ENCODE data around the gene BCAS1.

DNA sequence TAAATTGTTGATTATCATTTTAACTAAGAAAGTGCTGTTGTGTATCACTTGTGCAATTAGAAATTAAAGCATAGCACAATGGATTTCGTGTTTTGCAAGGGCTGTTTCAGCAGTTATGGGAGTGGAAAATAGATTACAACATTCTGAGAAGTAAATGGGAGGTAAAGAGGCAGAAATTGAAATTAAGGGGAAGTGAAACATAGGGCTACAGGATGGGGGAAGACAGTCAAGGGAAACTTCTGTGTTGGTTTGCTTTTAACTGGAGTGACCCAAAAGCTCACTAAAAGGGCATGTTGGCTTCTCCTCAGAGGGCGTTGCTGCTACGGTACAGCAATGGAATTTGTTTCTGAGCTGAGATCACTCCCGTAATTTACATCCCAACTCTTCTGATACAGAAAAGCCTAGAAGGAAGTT lies 147.5 kb downstream of the BCAS1 start:
- TF ChIP-seq, protein P1, sequence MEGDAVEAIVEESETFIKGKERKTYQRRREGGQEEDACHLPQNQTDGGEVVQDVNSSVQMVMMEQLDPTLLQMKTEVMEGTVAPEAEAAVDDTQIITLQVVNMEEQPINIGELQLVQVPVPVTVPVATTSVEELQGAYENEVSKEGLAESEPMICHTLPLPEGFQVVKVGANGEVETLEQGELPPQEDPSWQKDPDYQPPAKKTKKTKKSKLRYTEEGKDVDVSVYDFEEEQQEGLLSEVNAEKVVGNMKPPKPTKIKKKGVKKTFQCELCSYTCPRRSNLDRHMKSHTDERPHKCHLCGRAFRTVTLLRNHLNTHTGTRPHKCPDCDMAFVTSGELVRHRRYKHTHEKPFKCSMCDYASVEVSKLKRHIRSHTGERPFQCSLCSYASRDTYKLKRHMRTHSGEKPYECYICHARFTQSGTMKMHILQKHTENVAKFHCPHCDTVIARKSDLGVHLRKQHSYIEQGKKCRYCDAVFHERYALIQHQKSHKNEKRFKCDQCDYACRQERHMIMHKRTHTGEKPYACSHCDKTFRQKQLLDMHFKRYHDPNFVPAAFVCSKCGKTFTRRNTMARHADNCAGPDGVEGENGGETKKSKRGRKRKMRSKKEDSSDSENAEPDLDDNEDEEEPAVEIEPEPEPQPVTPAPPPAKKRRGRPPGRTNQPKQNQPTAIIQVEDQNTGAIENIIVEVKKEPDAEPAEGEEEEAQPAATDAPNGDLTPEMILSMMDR (IDR thresholded peaks at IDR 0.05; ENCODE audit: low read length): no peak
- no peak for TF ChIP-seq EZH2 (optimal IDR thresholded peaks at IDR 0.05; ENCODE audit: low read depth, low read length)
